WTC11 (cell line): ENCODE data around the gene NOBOX. TPM values are rescaled to one million over a fixed set of nuclear protein-coding genes. Genes with fewer than 3 reads are reported as not detected.

ENCODE experiments used
- ATAC-seq: fragments of 200-7000 bp; cut with Tn5 transposase; 2 replicates; pipeline ENCODE4 v1.10.0; 2021; ENCODE audit warnings: mild to moderate bottlenecking, moderate library complexity
- CTCF ChIA-PET: fragments of 300-600 bp; sonication (Branson Sonifier 250); formaldehyde crosslinking; loops from one replicate; lab custom pipeline; 2021; ENCODE audit warnings: antibody characterized with exemption; lab: Charles Lee
- POLR2A ChIA-PET: fragments of 350-600 bp; sonication (Branson Sonifier 250); formaldehyde crosslinking; loops from one replicate; lab custom pipeline; 2021; ENCODE audit warnings: antibody characterized with exemption; lab: Charles Lee
- DNase-seq: peaks from one replicate; pipeline ENCODE4 v3.0.0; 2021; ENCODE audit warnings: low spot score
- H3K27ac Mint-ChIP-seq: 2 replicates; pipeline ENCODE4 v1.8.0; 2021; ENCODE audit warnings: mixed read lengths
- H3K27me3 Mint-ChIP-seq: 2 replicates; pipeline ENCODE4 v1.8.0; 2021; ENCODE audit warnings: low read depth, mild to moderate bottlenecking, moderate library complexity, mixed read lengths
- H3K36me3 Mint-ChIP-seq: 2 replicates; pipeline ENCODE4 v1.8.0; 2021; ENCODE audit warnings: mixed read lengths
- H3K4me1 Mint-ChIP-seq: 2 replicates; pipeline ENCODE4 v1.8.0; 2022; ENCODE audit warnings: mixed read lengths
- H3K4me3 Mint-ChIP-seq: 2 replicates; pipeline ENCODE4 v1.8.0; 2021; ENCODE audit warnings: mild to moderate bottlenecking, moderate library complexity, mixed read lengths
- H3K9me3 Mint-ChIP-seq: 2 replicates; pipeline ENCODE4 v1.8.0; 2021; ENCODE audit warnings: mixed read lengths
- AR ChIP-seq: fragments of 250-450 bp; sonication (Bioruptor Pico); IDR thresholded peaks from 2 replicates; pipeline ENCODE4 v1.9.0; 2021; ENCODE audit warnings: mild to moderate bottlenecking
- ATF1 ChIP-seq: sonication (generic); formaldehyde crosslinking; IDR thresholded peaks from 2 replicates; pipeline ENCODE4 v1.8.1; 2023; ENCODE audit warnings: mild to moderate bottlenecking, moderate library complexity, missing genetic modification reagents
- ATF2 ChIP-seq: sonication (generic); formaldehyde crosslinking; IDR thresholded peaks from 2 replicates; pipeline ENCODE4 v1.8.1; 2022; ENCODE audit warnings: low read depth, missing genetic modification reagents, borderline replicate concordance
- ATF6 ChIP-seq: sonication (generic); formaldehyde crosslinking; IDR thresholded peaks from 2 replicates; pipeline ENCODE4 v1.8.1; 2023; ENCODE audit warnings: mild to moderate bottlenecking, missing genetic modification reagents
- ESRRA ChIP-seq: sonication (generic); formaldehyde crosslinking; IDR thresholded peaks from 2 replicates; pipeline ENCODE4 v1.8.1; 2022; ENCODE audit warnings: mild to moderate bottlenecking, missing genetic modification reagents, borderline replicate concordance
- FOXP4 ChIP-seq: sonication (generic); formaldehyde crosslinking; IDR thresholded peaks from 2 replicates; pipeline ENCODE4 v1.8.0; 2022; ENCODE audit warnings: mild to moderate bottlenecking, missing genetic modification reagents
- GABPB1 ChIP-seq: sonication (generic); formaldehyde crosslinking; IDR thresholded peaks from 2 replicates; pipeline ENCODE4 v1.8.1; 2023; ENCODE audit warnings: mild to moderate bottlenecking, missing genetic modification reagents
- GTF2I ChIP-seq: fragments of 250-450 bp; sonication (Bioruptor Pico); conservative IDR thresholded peaks from 2 replicates; pipeline ENCODE4 v1.4.0; 2021; ENCODE audit warnings: mild to moderate bottlenecking
- MXD4 ChIP-seq: fragments of 250-450 bp; sonication (Bioruptor Pico); IDR thresholded peaks from 2 replicates; pipeline ENCODE4 v1.8.0; 2021; ENCODE audit warnings: mild to moderate bottlenecking, moderate library complexity, borderline replicate concordance
- NFATC4 ChIP-seq: fragments of 250-450 bp; sonication (Bioruptor Pico); IDR thresholded peaks from 2 replicates; pipeline ENCODE4 v1.9.0; 2021; ENCODE audit warnings: mild to moderate bottlenecking
- USF2 ChIP-seq: sonication (generic); formaldehyde crosslinking; IDR thresholded peaks from 2 replicates; pipeline ENCODE4 v1.8.1; 2023; ENCODE audit warnings: mild to moderate bottlenecking, missing genetic modification reagents, moderate library complexity
- ZNF219 ChIP-seq: sonication (generic); formaldehyde crosslinking; IDR thresholded peaks from 2 replicates; pipeline ENCODE4 v1.8.0; 2023; ENCODE audit warnings: missing genetic modification reagents, mild to moderate bottlenecking, borderline replicate concordance
- ZNF416 ChIP-seq: fragments of 250-450 bp; sonication (Bioruptor Pico); IDR thresholded peaks from 2 replicates; pipeline ENCODE4 v1.9.0; 2021; ENCODE audit warnings: mild to moderate bottlenecking, inconsistent platforms
- ZNF423 ChIP-seq: fragments of 250-450 bp; sonication (Bioruptor Pico); IDR thresholded peaks from 2 replicates; pipeline ENCODE4 v2.1.2; 2022; ENCODE audit warnings: mild to moderate bottlenecking, moderate library complexity
- ZNF512 ChIP-seq: sonication (generic); formaldehyde crosslinking; IDR thresholded peaks from 2 replicates; pipeline ENCODE4 v1.8.1; 2022; ENCODE audit warnings: missing genetic modification reagents, borderline replicate concordance
- ZNF671 ChIP-seq: fragments of 250-450 bp; sonication (Bioruptor Pico); IDR thresholded peaks from 2 replicates; pipeline ENCODE4 v1.8.0; 2021; ENCODE audit warnings: mild to moderate bottlenecking
- ZSCAN18 ChIP-seq: fragments of 250-450 bp; sonication (Bioruptor Pico); IDR thresholded peaks from 2 replicates; pipeline ENCODE4 v2.1.2; 2022; ENCODE audit warnings: mild to moderate bottlenecking, moderate library complexity
- total RNA-seq: library from RNA; stranded (reverse); gene quantifications from 3 replicates; pipeline ENCODE4 v1.2.3, GENCODE V29; 2021

NOBOX gene
- total RNA-seq, 1 experiment from 2014 or later = not detected

GRCh38 chr7:144384071-144384470 is 19.4 kb downstream of the NOBOX start:
- peaks cover 17% of the 10 kb centered on the region for H3K36me3 Mint-ChIP-seq
- DNase-seq = no peak
- TF ChIP-seq ESRRA (CRISPR knock-in tag) (no peak), MXD4 (CRISPR knock-in tag) (no peak), GTF2I (CRISPR knock-in tag) (no peak), ZNF671 (no peak), ZNF423 (no peak), ZNF416 (CRISPR knock-in tag) (no peak), ATF6 (CRISPR knock-in tag) (no peak), GABPB1 (CRISPR knock-in tag) (no peak), ATF1 (CRISPR knock-in tag) (no peak), NFATC4 (CRISPR knock-in tag) (no peak), ZNF219 (CRISPR knock-in tag) (no peak), ZSCAN18 (CRISPR knock-in tag) (no peak), USF2 (no peak)
- no peaks in the 10 kb centered on the region for H3K27me3 Mint-ChIP-seq
- H3K4me1 Mint-ChIP-seq = peaks cover 22% of the 10 kb centered on the region
- 0 out of 2 replicates have a peak, but pooled peaks cover 4% of the 10 kb centered on the region for H3K9me3 Mint-ChIP-seq
- POLR2A ChIA-PET = no interaction called here
- no peak for ATAC-seq
- H3K27ac Mint-ChIP-seq = peak overlapping the region; percentile 8
- CTCF ChIA-PET = interaction anchor here (1.1 kb wide), 1 partner anchor 53 kb away, joined by 5 read pairs; no protein-coding TSS in a partner anchor
- H3K4me3 Mint-ChIP-seq = no peak overlapping the region

- ChIA-PET POLR2A (no interaction called here), CTCF (no interaction called here)
- ATAC-seq = no peak
- no peaks in the 10 kb centered on the region for H3K9me3 Mint-ChIP-seq
- no peak overlapping the region for H3K27ac Mint-ChIP-seq
- peaks cover 10% of the 10 kb centered on the region for H3K4me1 Mint-ChIP-seq
- DNase-seq = no peak
- peaks cover 40% of the 10 kb centered on the region for H3K36me3 Mint-ChIP-seq
- no peaks in the 10 kb centered on the region for H3K27me3 Mint-ChIP-seq
- TF ChIP-seq ZNF512 (CRISPR knock-in tag) (no peak), ATF2 (CRISPR knock-in tag) (no peak), AR (CRISPR knock-in tag) (no peak), FOXP4 (CRISPR knock-in tag) (no peak)
- no peak overlapping the region for H3K4me3 Mint-ChIP-seq
Measured at GRCh38 chr7:144379776-144380384, 23.6 kb downstream of the NOBOX start.
